Osteocyte (in vitro differentiated cells): ENCODE data around the gene CMTM6. TPM values are rescaled to one million over a fixed set of nuclear protein-coding genes. Genes with fewer than 3 reads are reported as not detected.

Experiments
- DNase-seq: peaks from one replicate; pipeline ENCODE4 v3.0.0; 2021; ENCODE audit warnings: mixed read lengths; ENCODE audit not compliant: unreplicated experiment; ENCODE audit errors: extremely low spot score
- H3K27ac Mint-ChIP-seq: one replicate; pipeline ENCODE4 v1.8.0; 2021; ENCODE audit warnings: mild to moderate bottlenecking, mixed read lengths; ENCODE audit not compliant: unreplicated experiment
- H3K27me3 Mint-ChIP-seq: one replicate; pipeline ENCODE4 v1.8.0; 2021; ENCODE audit warnings: mixed read lengths; ENCODE audit not compliant: unreplicated experiment
- H3K36me3 Mint-ChIP-seq: one replicate; pipeline ENCODE4 v1.8.0; 2021; ENCODE audit warnings: mixed read lengths; ENCODE audit not compliant: unreplicated experiment
- H3K4me1 Mint-ChIP-seq: one replicate; pipeline ENCODE4 v1.8.0; 2021; ENCODE audit warnings: mixed read lengths; ENCODE audit not compliant: unreplicated experiment
- H3K4me3 Mint-ChIP-seq: one replicate; pipeline ENCODE4 v1.8.0; 2021; ENCODE audit warnings: mild to moderate bottlenecking, moderate library complexity, mixed read lengths; ENCODE audit not compliant: unreplicated experiment
- H3K9me3 Mint-ChIP-seq: one replicate; pipeline ENCODE4 v1.8.0; 2021; ENCODE audit warnings: mixed read lengths; ENCODE audit not compliant: unreplicated experiment
- CTCF ChIP-seq: fragments of 200-600 bp; sonication (generic); IDR thresholded peaks from 2 replicates; pipeline ENCODE4 v1.5.0; 2021; ENCODE audit warnings: antibody characterized with exemption, mild to moderate bottlenecking, moderate library complexity
- total RNA-seq: library from RNA; stranded (reverse); gene quantifications from 2 replicates; pipeline ENCODE4 v1.2.1, GENCODE V29; 2021

CMTM6 gene
- total RNA-seq, 1 donor from 2014 or later, result 60.4 TPM

GRCh38 chr3:32495609-32496008 is 7.0 kb downstream of the CMTM6 start:
- H3K4me3 Mint-ChIP-seq, result no peak overlapping the region
- no peak for DNase-seq
- H3K36me3 Mint-ChIP-seq, result peaks cover 12% of the 10 kb centered on the region
- peaks cover 18% of the 10 kb centered on the region for H3K4me1 Mint-ChIP-seq
- no peak overlapping the region for H3K27ac Mint-ChIP-seq
- H3K27me3 Mint-ChIP-seq, result no peaks in the 10 kb centered on the region
- no peak for TF ChIP-seq CTCF
- no peaks in the 10 kb centered on the region for H3K9me3 Mint-ChIP-seq

- Mint-ChIP-seq H3K4me1 (peaks cover 13% of the 10 kb centered on the region), H3K36me3 (peaks cover 12% of the 10 kb centered on the region), H3K27me3 (no peaks in the 10 kb centered on the region), H3K4me3 (no peak overlapping the region), H3K9me3 (no peaks in the 10 kb centered on the region), H3K27ac (no peak overlapping the region)
- no peak for DNase-seq
- TF ChIP-seq CTCF, result no peak
Measured at GRCh38 chr3:32495085-32495484, 7.6 kb downstream of the CMTM6 start.

- no peak for TF ChIP-seq CTCF
- DNase-seq, result no peak
Measured at GRCh38 chr3:32493437-32494414, 8.9 kb downstream of the CMTM6 start.

GRCh38 chr3:32492684-32493436 is 9.8 kb downstream of the CMTM6 start:
- H3K36me3 Mint-ChIP-seq, result peaks cover 8% of the 10 kb centered on the region
- no peaks in the 10 kb centered on the region for H3K27me3 Mint-ChIP-seq
- no peak for TF ChIP-seq CTCF
- DNase-seq, result no peak
- peaks cover 16% of the 10 kb centered on the region for H3K4me1 Mint-ChIP-seq
- H3K4me3 Mint-ChIP-seq, result no peak overlapping the region
- no peak overlapping the region for H3K27ac Mint-ChIP-seq
- H3K9me3 Mint-ChIP-seq, result no peaks in the 10 kb centered on the region

More at GRCh38 chr3:32493437-32494414, 8.9 kb downstream of the CMTM6 start:
- Mint-ChIP-seq H3K27ac (no peak overlapping the region), H3K36me3 (peaks cover 10% of the 10 kb centered on the region), H3K9me3 (no peaks in the 10 kb centered on the region), H3K4me3 (no peak overlapping the region), H3K4me1 (peaks cover 7% of the 10 kb centered on the region), H3K27me3 (no peaks in the 10 kb centered on the region)

GRCh38 chr3:32488474-32489008 is 14.1 kb downstream of the CMTM6 start:
- no peaks in the 10 kb centered on the region for H3K9me3 Mint-ChIP-seq
- DNase-seq, result no peak

More at GRCh38 chr3:32488474-32489008, 14.1 kb downstream of the CMTM6 start:
- TF ChIP-seq CTCF, result no peak
- Mint-ChIP-seq H3K4me1 (peaks cover 20% of the 10 kb centered on the region), H3K27ac (peak overlapping the region; percentile 59), H3K27me3 (no peaks in the 10 kb centered on the region), H3K36me3 (peaks cover 24% of the 10 kb centered on the region), H3K4me3 (no peak overlapping the region)
